ENCODE data around the gene IP6K1.

The IP6K1 gene

DNA sequence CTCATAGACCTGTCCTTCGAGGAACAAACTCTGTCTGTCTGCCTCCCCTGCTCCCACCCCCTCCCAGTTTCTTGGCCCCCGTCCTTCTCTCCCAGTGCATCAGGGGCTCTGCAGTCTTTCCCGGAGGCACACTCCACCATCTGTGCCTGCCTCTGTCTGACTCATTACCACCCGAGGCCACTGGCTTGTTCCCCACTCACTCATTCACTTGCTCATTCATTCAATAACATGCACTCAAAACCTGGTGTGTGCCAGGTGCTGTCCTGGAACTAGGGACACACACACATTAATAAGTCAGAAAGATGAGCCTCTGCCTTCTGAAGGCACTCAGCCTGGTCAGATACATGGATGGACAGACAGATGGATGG lies 79.2 kb downstream of the IP6K1 start:
- Histone ChIP-seq H3K36me3 (ENCODE audit: control insufficient read depth in 2 of 2, insufficient read depth in 2 of 2, low read length in 2 of 2) (peaks cover 4 to 18% of the 10 kb centered on the region in 2 donors), H3K4me1 (ENCODE audit: control insufficient read depth, insufficient read depth, low read length) (no peaks in the 10 kb centered on the region), H3K27me3 (ENCODE audit: control insufficient read depth in 1 of 2, insufficient read depth in 2 of 2, low read length in 2 of 2) (no peaks in the 10 kb centered on the region), H3K9me3 (ENCODE audit: control insufficient read depth in 2 of 2, low read length in 2 of 2) (no peaks in the 10 kb centered on the region), H3K4me3 (ENCODE audit: low read length in 2 of 2) (no peak overlapping the region), H3K27ac (ENCODE audit: low read length) (no peak overlapping the region), H3K9ac (ENCODE audit: low read length in 2 of 2) (no peak overlapping the region)

DNA sequence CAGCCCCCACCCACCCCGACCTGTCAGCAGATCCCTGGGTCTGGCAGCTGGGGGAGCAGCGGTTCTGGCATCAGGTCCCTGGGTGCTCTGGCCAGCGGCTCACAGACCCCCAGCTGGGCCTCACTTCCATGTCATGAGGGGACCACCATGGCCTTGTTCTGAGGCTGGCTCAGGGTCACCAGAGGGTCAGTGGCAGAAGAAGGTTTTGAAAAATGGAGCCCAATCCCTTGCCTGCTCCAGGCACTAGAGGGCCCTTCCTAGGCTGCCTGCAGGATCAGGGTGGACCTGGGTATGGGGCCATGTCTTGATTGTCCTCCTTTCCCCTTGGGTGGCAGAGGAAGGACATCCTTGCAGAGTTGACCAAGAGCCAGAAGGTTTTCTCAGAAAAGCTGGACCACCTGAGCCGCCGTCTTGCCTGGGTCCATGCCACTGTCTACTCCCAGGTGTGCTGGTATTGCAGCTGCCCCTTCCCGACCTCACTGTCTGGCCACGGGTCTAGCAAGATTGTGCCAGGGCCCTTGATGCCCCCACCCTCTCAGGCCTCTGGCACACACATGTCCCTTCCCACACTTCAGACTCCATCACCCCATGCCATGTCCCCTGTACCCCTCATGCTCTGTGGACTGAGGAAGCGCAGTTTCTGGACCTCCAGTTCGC lies 79.8 kb downstream of the IP6K1 start:
- no peaks in the 10 kb centered on the region for H3K9me3 ChIP-seq (ENCODE audit: control insufficient read depth in 2 of 2, low read length in 2 of 2)
- H3K36me3 ChIP-seq (ENCODE audit: control insufficient read depth in 2 of 2, insufficient read depth in 2 of 2, low read length in 2 of 2), result peaks cover 4 to 20% of the 10 kb centered on the region in 2 donors
- H3K27ac ChIP-seq (ENCODE audit: low read length), result no peak overlapping the region
- H3K27me3 ChIP-seq (ENCODE audit: control insufficient read depth in 1 of 2, insufficient read depth in 2 of 2, low read length in 2 of 2), result no peaks in the 10 kb centered on the region
- no peaks in the 10 kb centered on the region for H3K4me1 ChIP-seq (ENCODE audit: control insufficient read depth, insufficient read depth, low read length)
- no peak overlapping the region for H3K9ac ChIP-seq (ENCODE audit: low read length in 2 of 2)
- no peak overlapping the region for H3K4me3 ChIP-seq (ENCODE audit: low read length in 2 of 2)

DNA sequence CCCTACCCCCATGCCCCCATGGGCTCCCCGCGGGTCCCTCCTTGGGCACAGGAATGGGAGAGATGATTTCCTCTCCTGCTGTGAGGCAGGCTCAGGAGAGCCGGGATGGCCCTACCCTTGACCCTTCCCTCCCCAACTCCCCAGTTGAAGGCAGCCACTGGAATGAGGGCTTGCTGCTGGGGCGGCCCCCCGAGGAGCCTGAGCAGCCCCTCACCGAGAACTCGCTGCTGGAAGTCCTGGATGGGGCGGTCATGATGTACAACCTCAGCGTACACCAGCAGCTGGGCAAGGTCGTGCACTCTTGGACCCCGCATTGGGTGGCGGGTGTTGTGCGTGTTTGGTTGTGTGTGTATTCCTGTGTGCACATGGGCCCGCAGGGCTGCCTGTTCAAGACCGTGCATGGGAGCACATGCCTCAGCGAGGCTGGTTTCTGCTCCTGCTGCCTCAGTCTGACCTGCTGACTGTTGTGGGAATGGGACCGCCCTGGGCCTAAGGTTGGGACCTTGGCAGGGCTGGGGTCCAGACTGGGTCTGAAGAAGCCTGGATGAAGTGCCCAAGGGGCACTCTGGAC lies 80.9 kb downstream of the IP6K1 start:
- Histone ChIP-seq H3K36me3 (ENCODE audit: control insufficient read depth in 2 of 2, insufficient read depth in 2 of 2, low read length in 2 of 2) (peaks cover 4 to 15% of the 10 kb centered on the region in 2 donors), H3K9me3 (ENCODE audit: control insufficient read depth in 2 of 2, low read length in 2 of 2) (no peaks in the 10 kb centered on the region)

DNA sequence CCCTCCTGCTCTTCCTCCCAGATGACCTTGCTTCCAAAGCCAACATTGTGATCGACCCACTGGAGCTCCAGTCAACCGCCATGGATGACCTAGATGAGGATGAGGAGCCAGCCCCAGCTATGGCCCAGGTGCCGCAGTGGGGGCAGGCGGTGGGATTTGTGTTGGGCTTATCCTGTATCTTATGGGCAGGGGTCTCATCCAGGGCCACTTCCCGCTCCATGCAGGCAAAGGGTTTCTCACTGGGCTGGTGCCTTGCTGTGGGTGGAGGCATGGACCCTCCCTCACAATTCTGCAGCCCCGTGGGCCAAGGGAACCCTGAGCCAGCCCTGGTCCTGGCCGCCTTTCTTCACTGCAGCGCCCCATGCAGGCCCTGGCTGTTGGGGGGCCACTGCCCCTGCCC lies 81.7 kb downstream of the IP6K1 start:
- no peaks in the 10 kb centered on the region for H3K4me1 ChIP-seq (ENCODE audit: control insufficient read depth, insufficient read depth, low read length)
- H3K9me3 ChIP-seq (ENCODE audit: control insufficient read depth in 2 of 2, low read length in 2 of 2), result no peaks in the 10 kb centered on the region
- no peak overlapping the region for H3K4me3 ChIP-seq (ENCODE audit: low read length in 2 of 2)
- H3K36me3 ChIP-seq (ENCODE audit: control insufficient read depth in 2 of 2, insufficient read depth in 2 of 2, low read length in 2 of 2), result peaks cover 7 to 18% of the 10 kb centered on the region in 2 donors
- no peak overlapping the region for H3K27ac ChIP-seq (ENCODE audit: low read length)
- H3K27me3 ChIP-seq (ENCODE audit: control insufficient read depth in 1 of 2, insufficient read depth in 2 of 2, low read length in 2 of 2), result no peaks in the 10 kb centered on the region
- H3K9ac ChIP-seq (ENCODE audit: low read length in 2 of 2), result no peak overlapping the region

More for the DNA sequence above, 80.9 kb downstream of the IP6K1 start:
- no peaks in the 10 kb centered on the region for H3K4me1 ChIP-seq (ENCODE audit: control insufficient read depth, insufficient read depth, low read length)
- H3K27ac ChIP-seq (ENCODE audit: low read length), result no peak overlapping the region
- H3K4me3 ChIP-seq (ENCODE audit: low read length in 2 of 2), result no peak overlapping the region
- no peak overlapping the region for H3K9ac ChIP-seq (ENCODE audit: low read length in 2 of 2)
- H3K27me3 ChIP-seq (ENCODE audit: control insufficient read depth in 1 of 2, insufficient read depth in 2 of 2, low read length in 2 of 2), result no peaks in the 10 kb centered on the region

DNA sequence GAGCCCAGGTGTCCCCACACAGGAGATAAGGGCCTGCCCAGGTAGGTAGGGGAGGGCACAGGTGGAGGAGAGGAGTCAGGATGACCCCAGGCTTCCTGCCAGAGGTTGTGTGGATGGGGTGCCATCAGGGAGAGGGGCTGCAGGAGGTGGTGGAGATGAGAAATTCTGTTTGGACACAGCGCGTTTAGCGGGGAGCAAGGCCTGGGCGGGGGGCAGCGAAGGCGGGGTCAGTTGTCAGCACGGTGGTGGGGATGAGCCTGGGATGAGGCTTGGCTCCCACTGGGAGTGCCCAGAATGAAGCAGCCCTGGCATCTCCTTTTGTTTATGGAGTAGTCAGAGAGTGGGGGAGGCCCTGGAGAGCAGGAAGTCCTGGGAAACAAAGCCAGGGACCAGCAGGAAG lies 82.4 kb downstream of the IP6K1 start:
- Histone ChIP-seq H3K9ac (ENCODE audit: low read length in 2 of 2) (no peak overlapping the region), H3K27me3 (ENCODE audit: control insufficient read depth in 1 of 2, insufficient read depth in 2 of 2, low read length in 2 of 2) (no peaks in the 10 kb centered on the region), H3K4me1 (ENCODE audit: control insufficient read depth, insufficient read depth, low read length) (no peaks in the 10 kb centered on the region), H3K27ac (ENCODE audit: low read length) (no peak overlapping the region), H3K9me3 (ENCODE audit: control insufficient read depth in 2 of 2, low read length in 2 of 2) (no peaks in the 10 kb centered on the region), H3K4me3 (ENCODE audit: low read length in 2 of 2) (no peak overlapping the region), H3K36me3 (ENCODE audit: control insufficient read depth in 2 of 2, insufficient read depth in 2 of 2, low read length in 2 of 2) (peaks cover 7 to 18% of the 10 kb centered on the region in 2 donors)

DNA sequence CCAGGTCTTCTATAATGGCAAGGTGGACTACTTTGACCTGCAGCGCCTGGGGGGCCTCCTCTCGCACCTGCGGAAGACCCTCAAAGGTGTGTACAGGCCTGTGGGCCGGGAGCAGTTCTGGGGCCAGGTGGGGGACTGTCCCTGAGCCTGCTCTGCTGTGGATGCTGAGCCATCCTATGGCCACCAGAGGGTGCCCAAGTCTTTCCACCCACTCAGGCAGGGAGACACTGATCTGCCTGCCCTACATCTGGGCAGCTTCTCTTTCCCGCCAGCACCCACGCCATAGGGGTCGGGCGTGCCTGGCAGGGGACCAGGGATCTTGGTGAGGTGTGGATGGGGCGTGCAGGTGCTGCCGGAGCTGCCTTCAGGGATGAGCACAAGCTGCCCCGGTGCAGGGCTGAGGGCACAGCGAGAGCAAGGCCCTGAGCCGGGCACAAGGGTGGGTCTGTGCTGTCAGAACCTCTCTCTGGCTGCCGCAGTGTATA lies 82.9 kb downstream of the IP6K1 start:
- Histone ChIP-seq H3K27me3 (ENCODE audit: control insufficient read depth in 1 of 2, insufficient read depth in 2 of 2, low read length in 2 of 2) (no peaks in the 10 kb centered on the region), H3K27ac (ENCODE audit: low read length) (no peak overlapping the region), H3K36me3 (ENCODE audit: control insufficient read depth in 2 of 2, insufficient read depth in 2 of 2, low read length in 2 of 2) (peaks cover 7 to 18% of the 10 kb centered on the region in 2 donors), H3K4me3 (ENCODE audit: low read length in 2 of 2) (no peak overlapping the region), H3K9ac (ENCODE audit: low read length in 2 of 2) (no peak overlapping the region), H3K4me1 (ENCODE audit: control insufficient read depth, insufficient read depth, low read length) (no peaks in the 10 kb centered on the region), H3K9me3 (ENCODE audit: control insufficient read depth in 2 of 2, low read length in 2 of 2) (no peaks in the 10 kb centered on the region)

DNA sequence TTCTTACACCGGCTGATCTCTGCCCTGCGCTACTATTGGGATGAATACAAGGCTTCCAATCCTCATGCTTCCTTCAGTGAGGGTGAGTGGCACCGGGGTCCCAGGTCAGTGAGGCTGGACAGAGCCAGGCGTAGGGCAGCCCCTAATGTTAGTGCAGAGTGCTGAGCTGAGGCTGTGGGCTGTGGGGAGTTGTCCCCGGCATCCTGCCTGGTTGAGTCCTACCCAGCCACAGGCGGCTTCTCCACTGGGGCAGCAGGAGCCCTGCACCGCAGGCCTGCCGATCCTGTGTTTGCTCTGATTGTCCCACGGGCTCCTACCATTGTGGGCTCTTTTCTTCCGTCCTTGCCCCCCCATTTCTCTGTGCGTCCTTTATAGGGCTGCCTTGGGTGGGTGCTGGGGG lies 83.7 kb downstream of the IP6K1 start:
- Histone ChIP-seq H3K4me1 (ENCODE audit: control insufficient read depth, insufficient read depth, low read length) (no peaks in the 10 kb centered on the region), H3K27me3 (ENCODE audit: control insufficient read depth in 1 of 2, insufficient read depth in 2 of 2, low read length in 2 of 2) (no peaks in the 10 kb centered on the region), H3K9me3 (ENCODE audit: control insufficient read depth in 2 of 2, low read length in 2 of 2) (no peaks in the 10 kb centered on the region), H3K9ac (ENCODE audit: low read length in 2 of 2) (no peak overlapping the region), H3K4me3 (ENCODE audit: low read length in 2 of 2) (no peak overlapping the region), H3K36me3 (ENCODE audit: control insufficient read depth in 2 of 2, insufficient read depth in 2 of 2, low read length in 2 of 2) (peaks cover 5 to 24% of the 10 kb centered on the region in 2 donors), H3K27ac (ENCODE audit: low read length) (no peak overlapping the region)

DNA sequence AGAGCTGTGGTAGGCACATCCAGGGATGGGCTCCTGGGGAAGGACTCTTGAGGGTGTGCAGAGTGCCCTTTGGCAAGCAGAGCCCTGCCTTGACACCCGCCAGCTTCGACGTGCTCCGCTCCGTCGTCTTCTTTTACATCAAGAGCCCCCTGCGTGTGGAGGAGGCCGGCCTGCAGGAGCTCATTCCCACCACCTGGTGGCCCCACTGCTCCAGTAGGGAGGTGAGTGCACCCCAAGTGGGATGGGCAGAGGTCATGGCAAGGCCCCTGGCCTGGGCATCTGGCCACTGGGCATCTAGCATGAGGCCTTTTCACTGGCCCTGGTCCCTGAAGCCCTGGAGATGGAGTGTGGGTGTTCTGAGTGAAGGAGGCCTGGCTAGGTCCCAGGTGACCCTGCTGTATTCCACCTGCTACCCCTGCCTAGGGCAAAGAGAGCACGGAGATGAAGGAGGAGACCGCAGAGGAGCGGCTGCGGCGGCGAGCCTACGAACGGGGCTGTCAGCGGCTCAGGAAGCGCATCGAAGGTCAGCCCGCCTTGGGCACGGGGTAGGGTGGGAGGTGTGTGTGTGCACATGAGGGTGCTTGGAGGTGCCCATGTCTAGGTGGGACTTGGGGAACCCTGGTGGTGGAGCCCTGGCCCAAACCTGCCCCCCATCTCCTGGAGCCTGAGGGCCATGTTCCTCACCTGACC lies 84.8 kb downstream of the IP6K1 start:
- Histone ChIP-seq H3K9me3 (ENCODE audit: control insufficient read depth in 2 of 2, low read length in 2 of 2) (no peaks in the 10 kb centered on the region), H3K9ac (ENCODE audit: low read length in 2 of 2) (no peak overlapping the region), H3K4me3 (ENCODE audit: low read length in 2 of 2) (no peak overlapping the region), H3K4me1 (ENCODE audit: control insufficient read depth, insufficient read depth, low read length) (no peaks in the 10 kb centered on the region), H3K36me3 (ENCODE audit: control insufficient read depth in 2 of 2, insufficient read depth in 2 of 2, low read length in 2 of 2) (peaks cover 8 to 22% of the 10 kb centered on the region in 2 donors), H3K27ac (ENCODE audit: low read length) (no peak overlapping the region), H3K27me3 (ENCODE audit: control insufficient read depth in 1 of 2, insufficient read depth in 2 of 2, low read length in 2 of 2) (no peaks in the 10 kb centered on the region)

DNA sequence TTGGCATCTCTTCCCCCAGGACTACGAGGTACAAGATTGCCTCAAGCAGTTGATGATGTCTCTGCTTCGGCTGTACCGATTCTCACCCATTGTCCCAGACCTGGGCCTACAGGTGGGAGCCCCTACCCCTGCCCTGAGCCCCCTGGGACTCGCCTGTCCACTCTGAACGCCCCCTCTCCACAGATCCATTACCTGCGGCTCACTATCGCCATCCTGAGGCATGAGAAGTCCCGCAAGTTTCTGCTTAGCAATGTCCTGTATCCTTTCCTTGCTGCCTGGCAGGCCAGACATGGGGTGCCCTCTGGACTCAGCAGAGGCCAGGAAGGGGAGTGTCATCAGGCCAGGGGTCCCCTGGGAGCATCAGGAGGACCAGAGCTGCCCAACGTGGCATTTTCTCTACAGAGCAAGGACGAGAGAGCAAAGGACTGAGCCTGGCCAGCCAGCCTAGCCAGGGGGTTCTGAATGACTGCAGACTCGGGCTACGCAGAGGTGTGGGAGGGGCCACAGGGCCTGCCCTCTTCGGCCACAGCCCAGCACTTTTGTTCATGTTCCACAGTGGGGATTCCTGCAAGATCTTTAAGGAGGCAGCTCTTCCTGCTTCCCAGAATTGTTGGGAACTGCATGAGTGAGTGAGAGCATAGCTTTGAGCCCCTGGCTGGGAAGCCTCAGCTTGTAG lies 85.8 kb downstream of the IP6K1 start:
- H3K9ac ChIP-seq (ENCODE audit: low read length in 2 of 2), result no peak overlapping the region
- no peak overlapping the region for H3K27ac ChIP-seq (ENCODE audit: low read length)
- no peaks in the 10 kb centered on the region for H3K9me3 ChIP-seq (ENCODE audit: control insufficient read depth in 2 of 2, low read length in 2 of 2)
- H3K27me3 ChIP-seq (ENCODE audit: control insufficient read depth in 1 of 2, insufficient read depth in 2 of 2, low read length in 2 of 2), result no peaks in the 10 kb centered on the region
- H3K4me3 ChIP-seq (ENCODE audit: low read length in 2 of 2), result no peak overlapping the region
- H3K4me1 ChIP-seq (ENCODE audit: control insufficient read depth, insufficient read depth, low read length), result no peaks in the 10 kb centered on the region
- peaks cover 8 to 19% of the 10 kb centered on the region in 2 donors for H3K36me3 ChIP-seq (ENCODE audit: control insufficient read depth in 2 of 2, insufficient read depth in 2 of 2, low read length in 2 of 2)

DNA sequence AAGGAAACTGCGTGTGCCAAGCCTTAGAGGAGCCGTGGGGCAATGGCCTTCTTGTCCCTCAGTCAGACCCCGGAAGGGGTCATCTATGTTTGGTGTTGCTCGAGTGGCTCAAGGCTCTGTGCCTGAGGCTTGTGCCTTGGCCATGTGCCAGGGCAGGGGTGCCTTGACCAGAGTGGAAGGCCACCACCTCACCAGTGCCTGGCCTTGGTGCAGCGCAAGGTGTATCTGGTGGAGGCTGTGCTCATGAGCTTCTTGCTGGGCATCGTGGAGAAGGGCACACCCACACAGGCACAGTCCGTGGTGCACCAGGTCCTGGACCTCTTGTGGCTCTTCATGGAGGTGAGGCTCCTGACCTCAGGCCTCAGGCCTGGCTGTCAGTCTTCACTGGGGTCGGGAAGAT lies 86.3 kb downstream of the IP6K1 start:
- H3K9ac ChIP-seq (ENCODE audit: low read length in 2 of 2), result no peak overlapping the region
- peaks cover 8 to 18% of the 10 kb centered on the region in 2 donors for H3K36me3 ChIP-seq (ENCODE audit: control insufficient read depth in 2 of 2, insufficient read depth in 2 of 2, low read length in 2 of 2)
- H3K27ac ChIP-seq (ENCODE audit: low read length), result no peak overlapping the region
- H3K4me1 ChIP-seq (ENCODE audit: control insufficient read depth, insufficient read depth, low read length), result no peaks in the 10 kb centered on the region
- H3K9me3 ChIP-seq (ENCODE audit: control insufficient read depth in 2 of 2, low read length in 2 of 2), result no peaks in the 10 kb centered on the region
- H3K27me3 ChIP-seq (ENCODE audit: control insufficient read depth in 1 of 2, insufficient read depth in 2 of 2, low read length in 2 of 2), result no peaks in the 10 kb centered on the region
- H3K4me3 ChIP-seq (ENCODE audit: low read length in 2 of 2), result no peak overlapping the region

Data from stomach smooth muscle (tissue), 2 donors.